Suppressor macrophage (primary cell): Measurements from ENCODE around the gene RFPL2.
"Not testable (repeated sequence)": the region's sequence is repeated elsewhere in the genome, so short reads cannot be mapped to it uniquely, and the experiment has no call there.

ENCODE experiments used
- DNase-seq, 4 experiments: peaks; one replicate each; pipeline ENCODE4 v3.0.0-alpha.2; 2020 to 2022

The RFPL2 gene

DNA sequence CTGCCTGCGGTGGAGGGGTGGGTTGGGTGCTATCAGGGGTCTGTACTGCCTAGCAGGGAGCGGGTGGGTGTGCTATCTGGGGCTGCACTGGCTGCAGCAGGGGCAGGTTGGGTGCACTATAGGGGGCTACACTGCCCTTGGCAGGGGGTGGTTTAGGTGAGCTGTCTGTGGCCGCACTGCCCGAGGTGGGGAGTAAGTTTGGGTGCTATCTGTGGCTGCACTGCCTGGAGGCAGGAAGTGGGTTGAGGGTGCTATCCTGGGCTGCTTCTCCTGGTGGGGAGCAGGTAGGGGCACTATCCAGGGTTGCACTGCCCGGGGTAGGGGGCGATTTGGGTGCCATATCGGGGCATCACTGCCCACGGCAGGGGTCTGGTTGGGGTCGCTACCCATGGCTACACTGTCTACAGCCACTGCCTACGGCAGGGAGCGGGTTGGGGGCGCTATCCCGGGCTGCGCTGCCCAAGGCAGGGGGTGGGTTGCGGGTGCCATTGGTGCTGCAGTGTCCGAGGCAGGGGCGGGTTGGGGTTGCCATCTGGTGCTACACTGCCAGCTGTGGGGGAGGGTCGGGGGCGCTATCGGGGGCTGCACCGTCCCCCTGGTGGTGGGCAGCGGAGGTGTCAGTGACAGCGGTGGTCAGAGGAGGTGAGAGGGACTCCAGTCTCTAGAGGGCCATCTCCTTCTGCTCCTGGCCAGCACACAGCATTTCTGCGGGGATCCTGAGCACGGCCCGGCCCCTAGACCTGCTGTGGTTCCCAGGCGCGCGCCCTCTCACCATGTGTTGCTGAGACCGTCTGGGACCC, 1.3 kb upstream of the RFPL2 start:
- DNase-seq: no peak

DNA sequence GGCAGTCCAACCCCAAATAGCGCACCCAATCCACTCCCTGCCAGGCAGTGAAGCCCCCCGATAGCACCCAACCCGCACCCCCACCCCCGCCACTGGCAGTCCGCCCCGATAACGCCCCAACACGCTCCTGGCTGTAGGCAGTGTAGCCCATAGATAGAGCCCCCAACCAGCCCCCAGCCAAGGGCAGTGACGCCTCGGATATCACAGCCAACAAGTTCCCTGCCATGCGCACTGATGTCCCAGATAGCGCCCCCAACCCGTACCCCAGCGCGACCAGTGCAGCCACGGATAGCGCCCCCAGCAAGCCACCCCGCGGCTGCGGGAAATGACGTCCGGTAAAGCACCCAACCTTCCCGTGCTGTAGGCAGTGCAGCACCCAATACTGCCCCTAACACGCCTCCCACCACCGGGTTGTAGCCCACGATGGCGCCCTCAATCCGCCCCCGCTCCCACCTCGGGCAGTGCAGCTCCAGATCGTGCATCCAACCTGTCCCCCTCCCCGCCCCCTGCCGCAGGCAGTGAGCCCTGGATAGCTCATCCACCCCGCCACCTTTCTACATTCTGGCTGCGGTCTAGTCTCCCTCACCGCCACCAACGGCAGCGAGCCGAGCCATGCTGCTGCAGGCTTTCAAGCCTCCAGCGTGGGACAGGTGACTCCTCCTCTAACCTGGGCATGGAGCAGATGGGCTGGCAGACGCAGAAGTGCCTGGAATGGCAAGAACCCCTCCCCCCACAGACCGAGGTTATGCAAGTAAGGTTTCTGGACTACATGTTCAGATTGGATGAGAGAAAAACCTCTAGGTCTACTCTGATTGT, 625 bp downstream of the RFPL2 start:
- no peak for DNase-seq

- no peak for DNase-seq
These were observed 1.5 kb downstream of the RFPL2 start for GRCh38 chr22:32203181-32204039.

DNA sequence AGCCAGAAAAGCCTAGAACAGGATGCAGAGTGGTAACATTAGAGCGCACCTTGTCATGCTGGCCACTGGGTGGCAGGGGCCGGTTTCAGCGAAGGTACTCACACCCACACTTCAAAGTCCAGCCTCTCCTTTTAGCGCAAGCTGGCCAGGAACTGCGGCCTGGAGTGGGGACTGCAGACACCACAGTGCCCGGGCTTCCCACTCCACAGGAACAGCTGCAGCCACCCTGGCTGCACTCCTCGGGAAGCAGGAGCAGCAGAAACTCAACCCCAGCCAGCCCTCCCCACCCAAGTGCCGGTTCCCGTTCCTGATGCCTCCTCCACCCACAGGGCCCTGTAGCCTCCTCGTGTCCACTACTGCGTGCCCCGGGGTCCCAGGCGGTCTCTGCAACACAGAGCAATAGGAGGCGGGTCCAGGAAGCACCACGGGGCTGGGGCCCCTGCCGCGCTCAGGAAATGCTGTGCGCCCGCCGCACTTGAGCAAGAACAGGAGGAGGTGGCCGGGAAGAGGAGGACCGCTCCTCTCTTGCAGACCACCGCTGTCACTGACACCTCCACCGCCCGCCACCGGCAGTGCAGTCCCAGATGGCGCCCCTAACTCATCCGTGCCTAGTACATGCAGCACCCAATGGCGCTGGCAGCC, 2.2 kb downstream of the RFPL2 start:
- peak; percentile 54 to 79 (median 69) for DNase-seq

- DNase-seq: no peak
These were observed 2.7 kb downstream of the RFPL2 start for GRCh38 chr22:32202161-32202538.

DNA sequence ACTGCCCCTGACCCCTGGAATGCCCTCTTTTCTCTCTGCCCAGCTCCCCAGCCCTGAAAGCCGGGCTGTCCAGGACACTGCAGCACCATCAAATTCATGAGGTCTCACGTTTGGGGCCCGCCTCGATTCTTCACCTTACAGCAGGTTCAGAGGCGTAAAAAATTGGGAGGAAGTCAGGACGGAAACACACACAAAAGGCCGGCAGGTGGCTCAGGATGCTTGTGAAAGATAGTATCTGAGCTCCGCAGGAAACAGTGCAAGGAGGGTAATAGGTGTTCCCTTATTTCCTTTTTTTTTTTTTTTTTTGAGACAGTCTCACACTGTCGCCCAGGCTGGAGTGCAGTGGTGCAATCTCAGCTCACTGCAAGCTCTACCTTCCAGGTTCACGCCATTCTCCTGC, 4.1 kb downstream of the RFPL2 start:
- DNase-seq: no peak

DNA sequence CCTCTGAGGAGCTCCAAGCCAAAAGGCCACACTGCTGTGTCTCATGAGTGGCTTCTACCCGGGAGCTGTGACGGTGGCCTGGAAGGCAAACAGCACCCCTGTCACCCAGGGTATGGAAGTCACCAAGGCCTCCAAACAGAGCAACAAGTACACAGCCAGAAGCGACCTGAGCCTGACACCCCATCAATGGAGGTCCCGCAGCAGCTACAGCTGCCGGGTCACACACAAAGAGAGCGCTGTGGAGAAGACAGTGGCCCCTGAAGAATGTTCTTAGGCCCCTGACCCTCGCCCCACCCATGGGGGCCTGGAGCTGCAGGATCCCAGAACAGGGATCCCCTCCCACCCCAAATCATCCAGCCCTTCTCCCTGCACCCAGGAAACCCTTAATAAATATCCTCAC, 4.9 kb downstream of the RFPL2 start:
- DNase-seq: no peak

- no peak for DNase-seq
These were observed 5.5 kb downstream of the RFPL2 start for GRCh38 chr22:32199341-32199740.

GRCh38 chr22:32197553-32198226, 7.2 kb downstream of the RFPL2 start:
- DNase-seq: not testable (repeated sequence)

DNA sequence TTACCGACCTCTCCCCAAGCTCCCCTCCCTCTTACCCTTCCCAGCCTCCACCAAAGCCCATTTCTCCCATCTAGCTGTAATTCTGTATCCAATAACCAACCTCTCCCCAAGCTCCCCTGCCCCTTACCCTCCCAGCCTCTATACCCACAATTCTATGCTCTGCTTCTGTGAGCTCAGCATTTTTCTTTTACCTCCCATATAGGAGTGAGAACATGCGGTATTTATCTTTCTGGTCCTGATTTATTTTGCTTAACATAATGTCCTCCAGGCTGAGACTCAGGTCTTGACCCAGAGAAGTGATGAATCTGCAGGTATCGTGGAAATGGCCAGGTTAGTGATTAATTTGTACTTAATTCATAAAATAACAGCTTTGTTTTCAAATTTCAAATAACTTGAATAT, 9.0 kb downstream of the RFPL2 start:
- not testable (repeated sequence) for DNase-seq

DNA sequence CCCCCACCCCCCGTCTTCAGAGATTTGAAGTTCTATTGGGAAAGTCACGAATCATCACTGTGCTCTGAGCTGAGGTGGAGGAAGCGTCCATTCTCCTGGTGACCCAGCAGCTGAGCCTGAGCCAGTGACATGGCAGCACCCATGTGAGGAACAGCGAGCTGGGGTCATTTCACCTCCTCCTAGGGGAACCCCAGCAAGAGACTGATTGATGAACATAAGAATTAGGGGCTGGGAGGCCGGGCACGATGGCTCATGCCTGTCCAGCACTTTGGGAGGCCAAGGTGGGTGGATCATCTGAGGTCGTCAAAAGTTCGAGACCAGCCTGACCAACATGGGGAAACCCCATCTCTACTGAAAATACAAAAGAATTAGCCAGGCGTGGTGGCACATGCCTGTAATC, 11.5 kb downstream of the RFPL2 start:
- not testable (repeated sequence) for DNase-seq

- DNase-seq: not testable (repeated sequence)
These were observed 13.9 kb downstream of the RFPL2 start for GRCh38 chr22:32191021-32191420.

- DNase-seq: no peak
These were observed 19.1 kb downstream of the RFPL2 start for GRCh38 chr22:32185821-32186220.

DNA sequence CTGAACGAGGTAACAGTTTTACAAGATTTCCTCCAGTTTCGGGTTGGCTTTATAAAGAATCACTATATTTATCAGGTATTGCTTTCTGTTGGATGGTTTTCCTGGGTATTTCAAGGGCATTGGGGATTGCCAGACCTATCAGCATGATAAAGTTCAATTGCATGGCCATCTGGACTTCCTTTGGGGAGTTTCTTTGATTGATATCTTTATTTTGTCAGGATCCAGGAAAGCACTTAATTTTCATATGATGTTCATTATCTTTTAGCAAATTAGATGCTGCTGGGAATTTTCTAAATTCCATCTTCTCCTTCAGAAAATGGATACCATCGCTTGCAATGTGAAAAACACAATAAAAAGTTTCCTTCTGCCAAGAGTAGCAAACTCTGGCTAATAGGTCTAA, 21.2 kb downstream of the RFPL2 start:
- no peak for DNase-seq

- no peak for DNase-seq
These were observed 23.8 kb downstream of the RFPL2 start for GRCh38 chr22:32181043-32181442.

DNA sequence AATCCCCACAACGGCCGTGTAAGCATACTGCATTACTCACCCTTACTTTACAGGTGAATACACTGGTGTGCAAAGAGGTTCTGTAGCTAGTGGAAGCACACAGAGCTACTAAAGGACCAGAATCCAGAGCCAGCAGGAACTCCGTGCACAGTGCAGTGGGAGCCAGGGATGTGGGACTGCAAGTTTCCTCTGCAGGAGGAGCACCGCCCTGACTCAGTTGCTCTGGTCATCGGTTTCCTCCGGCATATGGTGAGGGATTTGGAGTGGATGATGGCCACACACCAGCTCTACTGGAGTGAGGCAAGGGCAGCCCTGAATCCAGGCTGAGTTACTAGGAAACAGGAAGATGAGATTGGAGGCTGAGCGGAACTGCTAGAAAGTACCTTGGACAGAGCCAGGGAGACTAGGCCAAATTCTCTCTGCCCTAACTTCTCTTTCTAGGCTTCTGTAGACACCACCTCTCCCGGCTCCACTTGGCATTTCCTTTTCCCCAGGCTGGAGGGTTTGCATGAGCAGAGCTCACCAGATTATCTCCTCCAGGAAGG, 27.6 kb downstream of the RFPL2 start:
- DNase-seq: peak in 3 of 4 experiments; percentile 16 to 44 (median 34)

GRCh38 chr22:32175683-32176644, 28.9 kb downstream of the RFPL2 start:
- DNase-seq: peak in 1 of 4 experiments; percentile 20

- DNase-seq: no peak
These were observed 29.8 kb downstream of the RFPL2 start for GRCh38 chr22:32175115-32175514.

DNA sequence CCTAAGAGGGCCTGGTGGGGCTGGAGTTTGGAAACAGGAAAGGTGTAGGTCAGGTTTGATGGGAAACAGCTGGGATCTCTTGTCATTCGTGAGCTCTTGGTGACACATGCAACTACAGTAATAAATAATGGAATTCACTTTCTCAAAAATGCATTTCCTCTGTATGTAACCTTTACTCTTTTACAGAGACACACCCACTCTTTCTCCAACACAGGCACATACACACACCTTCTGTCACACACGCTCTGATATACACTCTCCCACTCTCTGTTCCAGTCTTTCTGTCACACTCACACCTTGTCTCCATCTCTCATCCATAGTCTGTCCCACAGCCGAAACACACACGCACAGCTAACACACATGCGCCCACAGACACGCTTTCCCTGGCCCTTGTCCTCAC, 39.2 kb downstream of the RFPL2 start:
- no peak for DNase-seq
